Prostate gland (tissue), 2 donors: ENCODE data around the gene YRDC.
A peak's percentile ranks its signal among the peaks of the same experiment; 100 is the strongest.

Experiments
- POLR2A ChIP-seq: fragments of 450-650 bp; IDR thresholded peaks from one replicate; pipeline ENCODE4 v1.6.1; 2016; ENCODE audit warnings: antibody characterized with exemption, mild to moderate bottlenecking
- POLR2AphosphoS5 ChIP-seq: sonication (generic); formaldehyde crosslinking; IDR thresholded peaks from one replicate; pipeline ENCODE4 v1.6.1; 2017; ENCODE audit warnings: antibody characterized with exemption
- TF ChIP-seq, protein P1 (sequence below), 4 experiments: fragments of 200-600 bp in 2 of 4; fragments of 450-650 bp in 2 of 4; sonication (generic) in 2 of 4; IDR thresholded peaks; 1 replicate in 3 of 4; 2 replicates in 1 of 4; pipeline ENCODE4 v1.5.1; 2016 to 2019; ENCODE audit warnings: antibody characterized with exemption in 4 of 4, mild to moderate bottlenecking in 2 of 4, moderate library complexity in 2 of 4

DNA sequence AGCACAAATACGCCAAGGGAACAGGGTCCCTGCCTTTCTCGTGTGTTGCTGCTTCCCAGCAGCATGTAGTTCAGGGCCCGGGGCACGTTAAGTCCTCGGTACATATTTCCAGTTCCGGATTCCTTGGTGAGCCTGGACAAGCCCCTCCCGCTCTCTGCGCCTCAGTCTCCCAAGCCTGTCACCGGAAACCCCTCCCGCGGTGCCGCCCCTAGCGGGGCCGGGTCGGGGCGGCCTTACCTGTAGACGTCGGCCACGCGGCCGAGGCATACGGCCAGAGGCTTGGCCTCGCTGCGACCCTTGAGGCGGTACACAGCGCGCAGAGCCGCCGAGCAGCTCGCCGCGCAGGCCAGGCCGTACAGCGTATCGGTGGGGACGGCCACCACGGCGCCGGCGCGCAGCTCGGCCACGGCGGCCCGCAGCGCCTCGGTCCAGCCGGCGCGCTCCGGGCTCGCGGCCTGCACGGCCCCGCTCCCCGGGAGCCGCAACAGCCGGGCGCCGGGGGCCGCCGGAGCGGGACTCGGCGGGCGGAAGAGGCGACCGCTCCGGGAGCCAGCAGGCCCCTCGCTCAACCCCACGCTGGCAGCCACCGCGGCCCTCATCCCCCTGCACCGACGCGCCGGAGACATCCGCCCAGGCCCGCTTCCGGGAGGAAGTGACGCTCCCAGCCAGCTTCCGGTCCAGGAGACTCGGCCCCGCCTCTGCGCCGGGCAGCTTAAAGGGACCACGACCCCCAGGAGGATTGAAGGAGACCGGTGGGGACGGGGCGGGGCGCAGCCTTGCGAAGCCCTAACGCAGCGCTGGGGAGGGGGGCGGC, at the start of gene YRDC, which contains the start of gene C1orf122:
- TF ChIP-seq, protein P1, sequence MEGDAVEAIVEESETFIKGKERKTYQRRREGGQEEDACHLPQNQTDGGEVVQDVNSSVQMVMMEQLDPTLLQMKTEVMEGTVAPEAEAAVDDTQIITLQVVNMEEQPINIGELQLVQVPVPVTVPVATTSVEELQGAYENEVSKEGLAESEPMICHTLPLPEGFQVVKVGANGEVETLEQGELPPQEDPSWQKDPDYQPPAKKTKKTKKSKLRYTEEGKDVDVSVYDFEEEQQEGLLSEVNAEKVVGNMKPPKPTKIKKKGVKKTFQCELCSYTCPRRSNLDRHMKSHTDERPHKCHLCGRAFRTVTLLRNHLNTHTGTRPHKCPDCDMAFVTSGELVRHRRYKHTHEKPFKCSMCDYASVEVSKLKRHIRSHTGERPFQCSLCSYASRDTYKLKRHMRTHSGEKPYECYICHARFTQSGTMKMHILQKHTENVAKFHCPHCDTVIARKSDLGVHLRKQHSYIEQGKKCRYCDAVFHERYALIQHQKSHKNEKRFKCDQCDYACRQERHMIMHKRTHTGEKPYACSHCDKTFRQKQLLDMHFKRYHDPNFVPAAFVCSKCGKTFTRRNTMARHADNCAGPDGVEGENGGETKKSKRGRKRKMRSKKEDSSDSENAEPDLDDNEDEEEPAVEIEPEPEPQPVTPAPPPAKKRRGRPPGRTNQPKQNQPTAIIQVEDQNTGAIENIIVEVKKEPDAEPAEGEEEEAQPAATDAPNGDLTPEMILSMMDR (IDR thresholded peaks at IDR 0.05), result no peak
- TF ChIP-seq POLR2AphosphoS5, result peak; percentile 84
- TF ChIP-seq POLR2A, result peak; percentile 50
